Measurements from ENCODE around the gene WDR91.

WDR91 gene

GRCh38 chr7:135197343-135197742, 14.0 kb downstream of the WDR91 start:
- DNase-seq: no peak

GRCh38 chr7:135195968-135196629, 15.2 kb downstream of the WDR91 start:
- DNase-seq: no peak

- no peak for DNase-seq
Measured at GRCh38 chr7:135195156-135195555, 16.2 kb downstream of the WDR91 start.

- no peak for DNase-seq
Measured at GRCh38 chr7:135194494-135195095, 16.7 kb downstream of the WDR91 start.

GRCh38 chr7:135193615-135194081, 17.7 kb downstream of the WDR91 start:
- DNase-seq: no peak

- DNase-seq: no peak
Measured at GRCh38 chr7:135192914-135193536, 18.3 kb downstream of the WDR91 start.

- DNase-seq: no peak
Measured at GRCh38 chr7:135190703-135191102, 20.6 kb downstream of the WDR91 start.

- no peak for DNase-seq
Measured at GRCh38 chr7:135189961-135190360, 21.4 kb downstream of the WDR91 start.

- no peak for DNase-seq
Measured at GRCh38 chr7:135189221-135189662, 22.1 kb downstream of the WDR91 start.

- DNase-seq: no peak
Measured at GRCh38 chr7:135188298-135188984, 22.9 kb downstream of the WDR91 start.

- DNase-seq: no peak
Measured at GRCh38 chr7:135186841-135187253, 24.5 kb downstream of the WDR91 start.

- no peak for DNase-seq
Measured at GRCh38 chr7:135186261-135186540, 25.1 kb downstream of the WDR91 start.

- DNase-seq: no peak
Measured at GRCh38 chr7:135185471-135186260, 25.7 kb downstream of the WDR91 start.

GRCh38 chr7:135184254-135184841, 27.0 kb downstream of the WDR91 start:
- no peak for DNase-seq

GRCh38 chr7:135183478-135183877, 27.8 kb downstream of the WDR91 start:
- DNase-seq: no peak

GRCh38 chr7:135181929-135182678, 29.2 kb downstream of the WDR91 start:
- no peak for DNase-seq

- DNase-seq: no peak
Measured at GRCh38 chr7:135181261-135181928, 29.9 kb downstream of the WDR91 start.

GRCh38 chr7:135180122-135180521, 31.2 kb downstream of the WDR91 start:
- no peak for DNase-seq

GRCh38 chr7:135179321-135179925, 31.9 kb downstream of the WDR91 start:
- DNase-seq: no peak

- DNase-seq: no peak
Measured at GRCh38 chr7:135178364-135178763, 33.0 kb downstream of the WDR91 start.

Measured in CD4-positive, alpha-beta T cell treated with Interleukin-1 beta for 1 hour (primary cell).